ENCODE data around the gene ARID5B.

Gene ARID5B

DNA sequence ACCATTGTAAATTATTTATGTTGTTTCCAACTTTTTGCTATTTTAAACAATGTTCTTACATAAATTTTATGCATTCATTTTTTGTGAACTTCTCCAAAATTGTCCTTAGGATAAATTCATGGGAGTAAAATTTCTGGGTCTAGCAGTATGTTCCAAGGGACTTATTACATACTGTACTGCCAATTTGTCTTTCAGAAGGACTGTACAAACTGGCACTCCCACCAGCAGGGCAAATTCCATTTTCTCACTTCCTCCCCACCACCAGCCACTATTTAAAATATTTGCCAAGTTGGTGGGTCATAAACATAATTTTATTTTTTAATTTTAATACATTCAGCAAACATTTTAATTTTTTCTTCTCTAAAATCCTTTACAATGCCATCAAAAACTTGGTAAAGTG lies 13.7 kb upstream of the ARID5B start:
- no peak for DNase-seq (ENCODE audit: low read depth in 2 of 2)
- no peak overlapping the region for H3K4me3 ChIP-seq (replicated peaks in 1 of 2; ENCODE audit: low read depth in 2 of 2, low read length in 2 of 2)
- no peak for TF ChIP-seq CTCF (IDR thresholded peaks at IDR 0.05; ENCODE audit: low read depth, low read length)

- DNase-seq (ENCODE audit: low read depth in 2 of 2): peak in 1 of 2 donors; percentile 36
- no peak for TF ChIP-seq CTCF (IDR thresholded peaks at IDR 0.05; ENCODE audit: low read depth, low read length)
- H3K4me3 ChIP-seq (replicated peaks in 1 of 2; ENCODE audit: low read depth in 2 of 2, low read length in 2 of 2): no peak overlapping the region
Measured at GRCh38 chr10:61888744-61889143, 12.8 kb upstream of the ARID5B start.

DNA sequence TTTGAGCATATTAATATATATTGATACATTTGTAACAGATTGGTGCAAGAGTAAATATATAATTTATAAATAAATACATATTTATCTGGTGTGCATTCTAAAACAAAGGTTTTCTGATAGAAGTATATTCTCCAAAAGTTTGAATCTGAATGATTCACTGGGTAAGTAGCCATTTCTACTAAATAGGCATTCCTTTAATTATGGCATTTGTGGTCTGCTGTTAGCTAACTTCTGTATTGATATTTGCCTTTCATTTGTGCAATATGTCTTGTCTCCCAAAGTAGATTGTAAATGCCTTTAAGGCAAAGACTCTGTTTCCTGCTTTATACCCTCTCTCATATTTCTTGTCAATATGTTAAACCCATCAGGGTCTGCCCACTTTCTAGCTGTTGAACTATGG lies 11.1 kb upstream of the ARID5B start:
- no peak overlapping the region for H3K4me3 ChIP-seq (replicated peaks in 1 of 2; ENCODE audit: low read depth in 2 of 2, low read length in 2 of 2)
- DNase-seq (ENCODE audit: low read depth in 2 of 2): no peak
- no peak for TF ChIP-seq CTCF (IDR thresholded peaks at IDR 0.05; ENCODE audit: low read depth, low read length)

- no peak for TF ChIP-seq CTCF (IDR thresholded peaks at IDR 0.05; ENCODE audit: low read depth, low read length)
- H3K4me3 ChIP-seq (replicated peaks in 1 of 2; ENCODE audit: low read depth in 2 of 2, low read length in 2 of 2): no peak overlapping the region
- no peak for DNase-seq (ENCODE audit: low read depth in 2 of 2)
Measured at GRCh38 chr10:61890881-61891409, 10.6 kb upstream of the ARID5B start.

DNA sequence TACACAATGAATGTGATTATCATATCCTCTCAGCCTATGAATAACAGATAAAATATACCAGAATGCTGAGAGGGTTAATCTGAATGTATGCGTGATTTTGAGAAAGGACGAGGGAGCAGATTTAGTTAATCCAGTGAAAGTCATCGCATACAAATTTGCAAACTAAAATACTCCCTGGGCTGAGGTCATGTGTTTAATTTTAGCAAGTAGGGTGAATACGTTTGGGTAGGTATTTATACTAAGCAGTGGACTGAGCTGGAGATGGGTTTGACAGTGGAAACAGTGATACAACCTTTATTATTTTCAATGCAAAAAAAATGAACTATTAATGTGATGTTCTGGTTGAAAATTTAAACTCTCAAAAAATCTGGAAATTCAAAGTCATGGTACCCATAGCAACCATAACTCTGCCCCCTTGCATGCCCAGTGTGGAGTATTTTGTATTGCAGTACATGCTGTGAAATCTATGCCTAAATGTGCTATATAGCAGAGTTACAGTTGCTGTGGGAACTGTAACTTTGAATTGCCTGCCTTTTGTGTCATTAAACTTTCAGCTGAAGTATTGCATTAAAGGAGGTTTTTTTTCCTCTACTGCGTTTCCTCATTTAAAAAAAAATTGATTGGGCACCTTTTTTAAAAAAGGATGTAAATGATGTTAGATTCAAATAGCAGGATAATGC lies 9.5 kb upstream of the ARID5B start:
- no peak overlapping the region for H3K4me3 ChIP-seq (replicated peaks in 1 of 2; ENCODE audit: low read depth in 2 of 2, low read length in 2 of 2)
- DNase-seq (ENCODE audit: low read depth in 2 of 2): no peak
- TF ChIP-seq CTCF (IDR thresholded peaks at IDR 0.05; ENCODE audit: low read depth, low read length): no peak

DNA sequence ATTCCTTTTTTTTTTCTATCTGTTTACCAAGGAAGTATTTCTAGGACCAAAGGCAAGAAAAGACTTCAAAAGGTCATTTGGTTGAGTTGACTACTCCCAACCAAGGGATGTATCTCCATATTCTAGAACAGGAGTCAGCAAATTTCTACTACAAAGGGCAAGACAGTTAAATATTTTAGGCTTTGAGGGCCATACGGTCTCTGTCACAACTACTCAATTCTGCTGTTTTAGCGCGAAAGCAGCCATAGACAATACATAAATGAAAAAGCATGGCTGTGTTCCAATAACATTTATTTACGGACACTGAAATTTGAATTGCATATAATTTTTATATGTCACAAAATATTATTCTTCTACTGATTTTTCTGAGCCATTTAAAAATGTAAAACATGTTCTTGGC lies 8.5 kb upstream of the ARID5B start:
- no peak for TF ChIP-seq CTCF (IDR thresholded peaks at IDR 0.05; ENCODE audit: low read depth, low read length)
- no peak overlapping the region for H3K4me3 ChIP-seq (replicated peaks in 1 of 2; ENCODE audit: low read depth in 2 of 2, low read length in 2 of 2)
- DNase-seq (ENCODE audit: low read depth in 2 of 2): no peak

GRCh38 chr10:61894133-61894532 lies 7.4 kb upstream of the ARID5B start:
- no peak for DNase-seq (ENCODE audit: low read depth in 2 of 2)
- TF ChIP-seq CTCF (IDR thresholded peaks at IDR 0.05; ENCODE audit: low read depth, low read length): no peak
- no peak overlapping the region for H3K4me3 ChIP-seq (replicated peaks in 1 of 2; ENCODE audit: low read depth in 2 of 2, low read length in 2 of 2)
